ENCODE data around the gene SCIN. TPM values are rescaled to one million over a fixed set of nuclear protein-coding genes. Genes with fewer than 3 reads are reported as not detected.

Gene SCIN
- total and polyA plus RNA-seq, 2 experiments from 2014 or later: 0.02 to 0.66 TPM

GRCh38 chr7:12588259-12588904 lies 17.9 kb downstream of the SCIN start:
- Histone ChIP-seq H3K27me3 (no peaks in the 10 kb centered on the region), H3K4me3 (no peak overlapping the region), H3K27ac (no peak overlapping the region), H3K4me1 (ENCODE audit: low read depth) (no peaks in the 10 kb centered on the region), H3K9me3 (ENCODE audit: low read depth) (no peaks in the 10 kb centered on the region), H3K36me3 (no peaks in the 10 kb centered on the region)
- no peak for DNase-seq (ENCODE audit: low read depth in 1 of 2, low spot score in 1 of 2)
- TF ChIP-seq CTCF (IDR thresholded peaks at IDR 0.05; ENCODE audit: low read depth, low read length): no peak

GRCh38 chr7:12590559-12590958 lies 20.0 kb downstream of the SCIN start:
- Histone ChIP-seq H3K27ac (no peak overlapping the region), H3K4me3 (no peak overlapping the region), H3K9me3 (ENCODE audit: low read depth) (no peaks in the 10 kb centered on the region), H3K36me3 (no peaks in the 10 kb centered on the region), H3K4me1 (ENCODE audit: low read depth) (no peaks in the 10 kb centered on the region), H3K27me3 (no peaks in the 10 kb centered on the region)
- DNase-seq (ENCODE audit: low read depth in 1 of 2, low spot score in 1 of 2): no peak
- no peak for TF ChIP-seq CTCF (IDR thresholded peaks at IDR 0.05; ENCODE audit: low read depth, low read length)

- no peak for TF ChIP-seq CTCF (IDR thresholded peaks at IDR 0.05; ENCODE audit: low read depth, low read length)
- no peaks in the 10 kb centered on the region for H3K36me3 ChIP-seq
- H3K4me3 ChIP-seq: no peak overlapping the region
- DNase-seq (ENCODE audit: low read depth in 1 of 2, low spot score in 1 of 2): no peak
- H3K9me3 ChIP-seq (ENCODE audit: low read depth): no peaks in the 10 kb centered on the region
- no peaks in the 10 kb centered on the region for H3K27me3 ChIP-seq
- no peaks in the 10 kb centered on the region for H3K4me1 ChIP-seq (ENCODE audit: low read depth)
- H3K27ac ChIP-seq: no peak overlapping the region
These were observed 23.8 kb downstream of the SCIN start for GRCh38 chr7:12594122-12594897.

- Histone ChIP-seq H3K9me3 (ENCODE audit: low read depth) (no peaks in the 10 kb centered on the region), H3K27ac (no peak overlapping the region), H3K36me3 (no peaks in the 10 kb centered on the region), H3K4me1 (ENCODE audit: low read depth) (no peaks in the 10 kb centered on the region), H3K4me3 (no peak overlapping the region), H3K27me3 (no peaks in the 10 kb centered on the region)
- no peak for DNase-seq (ENCODE audit: low read depth in 1 of 2, low spot score in 1 of 2)
- TF ChIP-seq CTCF (IDR thresholded peaks at IDR 0.05; ENCODE audit: low read depth, low read length): no peak
These were observed 24.6 kb downstream of the SCIN start for GRCh38 chr7:12595148-12595547.

GRCh38 chr7:12596225-12596790 lies 25.8 kb downstream of the SCIN start:
- TF ChIP-seq CTCF (IDR thresholded peaks at IDR 0.05; ENCODE audit: low read depth, low read length): no peak
- DNase-seq (ENCODE audit: low read depth in 1 of 2, low spot score in 1 of 2): no peak
- H3K36me3 ChIP-seq: no peaks in the 10 kb centered on the region

More at GRCh38 chr7:12596225-12596790, 25.8 kb downstream of the SCIN start:
- Histone ChIP-seq H3K9me3 (ENCODE audit: low read depth) (no peaks in the 10 kb centered on the region), H3K27me3 (no peaks in the 10 kb centered on the region), H3K4me3 (no peak overlapping the region), H3K27ac (no peak overlapping the region), H3K4me1 (ENCODE audit: low read depth) (no peaks in the 10 kb centered on the region)

All from cardiac muscle cell (in vitro differentiated cells and primary cell).